Measurements from ENCODE around the gene NEDD4. TPM values are rescaled to one million over a fixed set of nuclear protein-coding genes. Genes with fewer than 3 reads are reported as not detected.

Gene NEDD4
- total RNA-seq, 4 donors from 2014 or later, result 16.7 to 40.4 (median 29.4) TPM

GRCh38 chr15:55980511-55980910 is 12.9 kb downstream of the NEDD4 start:
- DNase-seq (ENCODE audit: low spot score in 2 of 2), result no peak
- intact Hi-C loops (cut with DNase I; ENCODE audit: low total_unique reads), result no loop called here
- no peak for TF ChIP-seq CTCF (IDR thresholded peaks at IDR 0.05)
- no peak for TF ChIP-seq POLR2A (IDR thresholded peaks at IDR 0.05)
- no peak overlapping the region for H3K4me3 ChIP-seq (ENCODE audit: low read depth, poor library complexity, severe bottlenecking)
- 94 to 97% methylated on average over 4 of the region's 4 CpGs for WGBS, 2 donors

GRCh38 chr15:55977231-55977630 is 16.2 kb downstream of the NEDD4 start:
- intact Hi-C loops (cut with DNase I; ENCODE audit: low total_unique reads), result no loop called here
- TF ChIP-seq CTCF (IDR thresholded peaks at IDR 0.05) (no peak), POLR2A (IDR thresholded peaks at IDR 0.05) (no peak)
- DNase-seq (ENCODE audit: low spot score in 2 of 2), result no peak
- no peak overlapping the region for H3K4me3 ChIP-seq (ENCODE audit: low read depth, poor library complexity, severe bottlenecking)
- 82 to 87% methylated on average over 1 of the region's 1 CpG for WGBS, 2 donors

GRCh38 chr15:55970286-55970685 is 23.1 kb downstream of the NEDD4 start:
- 64 to 94% methylated on average over 1 of the region's 1 CpG for WGBS, 2 donors
- TF ChIP-seq POLR2A (IDR thresholded peaks at IDR 0.05), result no peak
- no peak for TF ChIP-seq CTCF (IDR thresholded peaks at IDR 0.05)
- no peak overlapping the region for H3K4me3 ChIP-seq (ENCODE audit: low read depth, poor library complexity, severe bottlenecking)
- intact Hi-C loops (cut with DNase I; ENCODE audit: low total_unique reads), result no loop called here
- DNase-seq (ENCODE audit: low spot score in 2 of 2), result no peak

- TF ChIP-seq POLR2A (IDR thresholded peaks at IDR 0.05), result no peak
- TF ChIP-seq CTCF (IDR thresholded peaks at IDR 0.05), result no peak
- H3K4me3 ChIP-seq (ENCODE audit: low read depth, poor library complexity, severe bottlenecking), result no peak overlapping the region
- intact Hi-C loops (cut with DNase I; ENCODE audit: low total_unique reads), result no loop called here
- DNase-seq (ENCODE audit: low spot score in 2 of 2), result no peak
- 42 to 56% methylated on average over 3 of the region's 3 CpGs for WGBS, 2 donors
Measured at GRCh38 chr15:55969582-55969981, 23.8 kb downstream of the NEDD4 start.

- WGBS, 2 donors, result 70 to 93% methylated on average over 4 of the region's 4 CpGs
- DNase-seq (ENCODE audit: low spot score in 2 of 2), result no peak
- intact Hi-C loops (cut with DNase I; ENCODE audit: low total_unique reads), result no loop called here
- TF ChIP-seq POLR2A (IDR thresholded peaks at IDR 0.05) (no peak), CTCF (IDR thresholded peaks at IDR 0.05) (no peak)
- no peak overlapping the region for H3K4me3 ChIP-seq (ENCODE audit: low read depth, poor library complexity, severe bottlenecking)
Measured at GRCh38 chr15:55968923-55969322, 24.5 kb downstream of the NEDD4 start.

- no peak for TF ChIP-seq CTCF (IDR thresholded peaks at IDR 0.05)
- no peak overlapping the region for H3K4me3 ChIP-seq (ENCODE audit: low read depth, poor library complexity, severe bottlenecking)
- no peak for DNase-seq (ENCODE audit: low spot score in 2 of 2)
- WGBS, 2 donors, result 79 to 87% methylated on average over 3 of the region's 3 CpGs
- intact Hi-C loops (cut with DNase I; ENCODE audit: low total_unique reads), result no loop called here
Measured at GRCh38 chr15:55965091-55965490, 28.3 kb downstream of the NEDD4 start.

Data from lower leg skin (tissue), 4 donors.